WERI-Rb-1 (cell line): ENCODE results near the gene ETFRF1.

ENCODE experiments used
- DNase-seq: peaks from one replicate; pipeline ENCODE4 v3.0.0-alpha.2; 2020
- H3K27ac ChIP-seq: fragments of 250-450 bp; sonication (Bioruptor Pico); 2 replicates; pipeline ENCODE4 v1.5.1; 2020; ENCODE audit warnings: mild to moderate bottlenecking, moderate library complexity
- H3K27me3 ChIP-seq: fragments of 250-450 bp; sonication (Bioruptor Pico); 2 replicates; pipeline ENCODE4 v1.5.1; 2021; ENCODE audit warnings: mild to moderate bottlenecking, low read depth, moderate library complexity; ENCODE audit not compliant: insufficient read depth, severe bottlenecking
- H3K36me3 ChIP-seq: fragments of 250-450 bp; sonication (Bioruptor Pico); 2 replicates; pipeline ENCODE4 v1.5.1; 2020; ENCODE audit warnings: mild to moderate bottlenecking, moderate library complexity
- H3K4me3 ChIP-seq: 2 replicates; pipeline ENCODE4 v1.5.1; 2011; ENCODE audit warnings: low read depth, mild to moderate bottlenecking, control low read depth, low read length
- H3K9me3 ChIP-seq: fragments of 250-450 bp; sonication (Bioruptor Pico); 2 replicates; pipeline ENCODE4 v1.5.1; 2021; ENCODE audit warnings: mild to moderate bottlenecking, moderate library complexity; ENCODE audit not compliant: severe bottlenecking
- CTCF ChIP-seq: IDR thresholded peaks from 2 replicates; pipeline ENCODE4 v1.5.1; 2011; ENCODE audit warnings: low read depth, mild to moderate bottlenecking, control low read depth, inconsistent platforms, low read length

The ETFRF1 gene

GRCh38 chr12:25195056-25195971 is at the start of gene ETFRF1, which contains the start of gene DNAI7:
Gene ETFRF1, plus strand, starts transcription at chr12:25195237. Its CDS starts 8,720 bp downstream, at chr12:25203957.
Gene DNAI7, minus strand, starts transcription at chr12:25195160. Its CDS starts 82 bp downstream, at chr12:25195078.
- TF ChIP-seq CTCF: no peak
- Histone ChIP-seq H3K4me3 (peak within 1 kb of the TSS; percentile 62), H3K27ac (peak within 1 kb of the TSS; percentile 87), H3K27me3 (no peaks in the 10 kb centered on the region), H3K36me3 (no peaks in the 10 kb centered on the region), H3K9me3 (no peaks in the 10 kb centered on the region)
- peak; percentile 98 for DNase-seq

- H3K27ac ChIP-seq: no peak overlapping the region
- TF ChIP-seq CTCF: no peak
- H3K36me3 ChIP-seq: no peaks in the 10 kb centered on the region
- H3K9me3 ChIP-seq: no peaks in the 10 kb centered on the region
- no peak overlapping the region for H3K4me3 ChIP-seq
- no peak for DNase-seq
- H3K27me3 ChIP-seq: no peaks in the 10 kb centered on the region
Measured at GRCh38 chr12:25146686-25147085, 48.4 kb upstream of the ETFRF1 start.

- no peaks in the 10 kb centered on the region for H3K27me3 ChIP-seq
- no peak for DNase-seq
- no peaks in the 10 kb centered on the region for H3K9me3 ChIP-seq
- H3K4me3 ChIP-seq: no peak overlapping the region
- TF ChIP-seq CTCF: no peak
- H3K36me3 ChIP-seq: no peaks in the 10 kb centered on the region
- H3K27ac ChIP-seq: no peak overlapping the region
Measured at GRCh38 chr12:25151476-25151875, 43.6 kb upstream of the ETFRF1 start.

GRCh38 chr12:25152055-25152454 is 43.0 kb upstream of the ETFRF1 start:
- DNase-seq: no peak
- no peaks in the 10 kb centered on the region for H3K36me3 ChIP-seq
- no peak overlapping the region for H3K27ac ChIP-seq
- TF ChIP-seq CTCF: no peak
- H3K27me3 ChIP-seq: no peaks in the 10 kb centered on the region
- no peaks in the 10 kb centered on the region for H3K9me3 ChIP-seq
- H3K4me3 ChIP-seq: no peak overlapping the region

- no peak for DNase-seq
- H3K27me3 ChIP-seq: no peaks in the 10 kb centered on the region
- no peaks in the 10 kb centered on the region for H3K9me3 ChIP-seq
- H3K4me3 ChIP-seq: no peak overlapping the region
- H3K27ac ChIP-seq: no peak overlapping the region
- no peaks in the 10 kb centered on the region for H3K36me3 ChIP-seq
- peak; percentile 37 for TF ChIP-seq CTCF
Measured at GRCh38 chr12:25155022-25155576, 39.9 kb upstream of the ETFRF1 start.
